Measurements from ENCODE around the gene CFAP100. TPM values are rescaled to one million over a fixed set of nuclear protein-coding genes. Genes with fewer than 3 reads are reported as not detected.
A peak's percentile ranks its signal among the peaks of the same experiment; 100 is the strongest.

Gene CFAP100
- total and polyA plus RNA-seq, 12 donors, result 0.17 TPM; not detected in 11

GRCh38 chr3:126350502-126351085 is 44.1 kb upstream of the CFAP100 start:
- Histone ChIP-seq H3K9me3 (replicated peaks in 1 of 3) (no peaks in the 10 kb centered on the region), H3K27ac (no peak overlapping the region), H3K36me3 (replicated peaks in 1 of 2) (peaks cover 0 to 13% of the 10 kb centered on the region in 2 donors), H3K27me3 (no peaks in the 10 kb centered on the region), H3K4me3 (no peak overlapping the region), H3K4me1 (replicated peaks in 1 of 2) (peaks cover 5 to 26% of the 10 kb centered on the region in 2 donors)
- no peak for TF ChIP-seq CTCF (IDR thresholded peaks at IDR 0.05)
- no peak for TF ChIP-seq POLR2A (IDR thresholded peaks at IDR 0.05)
- intact Hi-C loops (cut with DNase I), result no loop called here
- WGBS, 4 donors, result 89 to 97% (median 94%) methylated on average over 6 to 9 of the region's 9 CpGs
- DNase-seq, result peak in 2 of 7 donors; percentile 17 to 50

GRCh38 chr3:126351086-126351770 is 43.5 kb upstream of the CFAP100 start:
- DNase-seq, result peak in 3 of 7 donors; percentile 11 to 43 (median 17)
- intact Hi-C loops (cut with DNase I), result no loop called here
- peaks cover 0 to 13% of the 10 kb centered on the region in 2 donors for H3K36me3 ChIP-seq (replicated peaks in 1 of 2)
- H3K4me1 ChIP-seq (replicated peaks in 1 of 2), result peaks cover 5 to 28% of the 10 kb centered on the region in 2 donors
- no peaks in the 10 kb centered on the region for H3K27me3 ChIP-seq
- WGBS, 4 donors, result 84 to 92% (median 88%) methylated on average over 2 to 10 of the region's 10 CpGs
- no peak overlapping the region for H3K4me3 ChIP-seq
- no peak overlapping the region for H3K27ac ChIP-seq
- TF ChIP-seq CTCF (IDR thresholded peaks at IDR 0.05) (no peak), POLR2A (IDR thresholded peaks at IDR 0.05) (no peak)
- no peaks in the 10 kb centered on the region for H3K9me3 ChIP-seq (replicated peaks in 1 of 3)

- H3K4me3 ChIP-seq, result no peak overlapping the region
- WGBS, 4 donors, result 77 to 92% (median 88%) methylated on average over 12 to 18 of the region's 18 CpGs
- peaks cover 5 to 28% of the 10 kb centered on the region in 2 donors for H3K4me1 ChIP-seq (replicated peaks in 1 of 2)
- DNase-seq, result peak in 5 of 7 donors; percentile 6 to 48 (median 18)
- no peaks in the 10 kb centered on the region for H3K27me3 ChIP-seq
- no peak overlapping the region for H3K27ac ChIP-seq
- H3K9me3 ChIP-seq (replicated peaks in 1 of 3), result no peaks in the 10 kb centered on the region
- TF ChIP-seq POLR2A (IDR thresholded peaks at IDR 0.05), result no peak
- TF ChIP-seq CTCF (IDR thresholded peaks at IDR 0.05), result no peak
- intact Hi-C loops (cut with DNase I), result no loop called here
- peaks cover 0 to 13% of the 10 kb centered on the region in 2 donors for H3K36me3 ChIP-seq (replicated peaks in 1 of 2)
Observed at GRCh38 chr3:126351771-126352475, 42.8 kb upstream of the CFAP100 start.

Measured in adrenal gland (tissue), 12 donors.